Sigmoid colon (tissue), 7 donors: ENCODE measurements around the gene ABCF3. TPM values are rescaled to one million over a fixed set of nuclear protein-coding genes. Genes with fewer than 3 reads are reported as not detected.

ENCODE experiments used
- DNase-seq: peaks from one replicate; pipeline ENCODE4 v3.0.0-alpha.2; 2019
- H3K27ac ChIP-seq, 4 donors: fragments of 200-600 bp; sonication (generic); one replicate each; pipeline ENCODE4 v1.5.1; 2016 to 2019; ENCODE audit warnings: mild to moderate bottlenecking in 1 of 4
- H3K27me3 ChIP-seq, 3 donors: fragments of 200-600 bp; sonication (generic); one replicate each; pipeline ENCODE4 v1.5.1; 2019; ENCODE audit warnings: mild to moderate bottlenecking in 1 of 3
- H3K36me3 ChIP-seq, 4 donors: fragments of 200-600 bp; sonication (generic); one replicate each; pipeline ENCODE4 v1.5.1; 2016 to 2019
- H3K4me1 ChIP-seq, 4 donors: fragments of 200-600 bp; sonication (generic); one replicate each; pipeline ENCODE4 v1.5.1; 2017 to 2019
- H3K4me3 ChIP-seq, 4 donors: fragments of 200-600 bp; sonication (generic); one replicate each; pipeline ENCODE4 v1.5.1; 2017 to 2019; ENCODE audit warnings: mild to moderate bottlenecking in 2 of 4, moderate library complexity in 1 of 4
- H3K9me3 ChIP-seq, 4 donors: fragments of 200-600 bp in 3 of 4; sonication (generic) in 3 of 4; one replicate each; pipeline versions ENCODE4 v1.5.1 to v1.6.1; 2013 to 2019
- EP300 ChIP-seq, 4 donors: sonication (generic); formaldehyde crosslinking; IDR thresholded peaks; one replicate each; pipeline ENCODE4 v1.6.1; 2017; ENCODE audit warnings: antibody characterized with exemption in 4 of 4
- POLR2A ChIP-seq, 2 donors: fragments of 450-650 bp; IDR thresholded peaks; one replicate each; pipeline ENCODE4 v1.6.1; 2016; ENCODE audit warnings: antibody characterized with exemption in 2 of 2, mild to moderate bottlenecking in 2 of 2, moderate library complexity in 2 of 2
- POLR2AphosphoS5 ChIP-seq, 4 donors: sonication (generic); formaldehyde crosslinking; IDR thresholded peaks; one replicate each; pipeline ENCODE4 v1.6.1; 2017; ENCODE audit warnings: antibody characterized with exemption in 4 of 4
- WGBS, 2 donors: extraction: QIAGEN DNeasy Blood & Tissue Kit; methylation state at CpG; one replicate each; pipeline ENCODE4 v1.1.7; 2013; 5-methylcytosine and 5-hydroxymethylcytosine counted together
- intact Hi-C: fragments of 100-400 bp; cut with DNase I; formaldehyde crosslinking; loops from one replicate; pipeline ENCODE4 v1.15.1; 2023
- polyA plus RNA-seq, 3 donors: library from polyadenylated mRNA; stranded (reverse); fragments of 200-250 nt; gene quantifications; one replicate each; pipeline ENCODE4 v1.2.3, GENCODE V29; 2013
- total RNA-seq, 4 donors: library from RNA; depleted of rRNA; stranded (reverse); fragments of >200 nt; gene quantifications; one replicate each; pipeline ENCODE4 v1.1.0, GENCODE V29; 2016
- TF ChIP-seq, protein P1 (sequence below), 4 experiments: fragments of 450-650 bp in 3 of 4; fragments of 200-600 bp in 1 of 4; IDR thresholded peaks; one replicate each; pipeline ENCODE4 v1.5.1; 2016 to 2019; ENCODE audit warnings: antibody characterized with exemption in 4 of 4, mild to moderate bottlenecking in 3 of 4, moderate library complexity in 2 of 4
- donor health status: healthy with polysubstance abuse.
- donor health status: Bipolar disorder and iron deficiency.
- donor health status: healthy.

ABCF3 gene
- total and polyA plus RNA-seq, 7 donors = 32.4 to 51.3 (median 41.3) TPM

DNA sequence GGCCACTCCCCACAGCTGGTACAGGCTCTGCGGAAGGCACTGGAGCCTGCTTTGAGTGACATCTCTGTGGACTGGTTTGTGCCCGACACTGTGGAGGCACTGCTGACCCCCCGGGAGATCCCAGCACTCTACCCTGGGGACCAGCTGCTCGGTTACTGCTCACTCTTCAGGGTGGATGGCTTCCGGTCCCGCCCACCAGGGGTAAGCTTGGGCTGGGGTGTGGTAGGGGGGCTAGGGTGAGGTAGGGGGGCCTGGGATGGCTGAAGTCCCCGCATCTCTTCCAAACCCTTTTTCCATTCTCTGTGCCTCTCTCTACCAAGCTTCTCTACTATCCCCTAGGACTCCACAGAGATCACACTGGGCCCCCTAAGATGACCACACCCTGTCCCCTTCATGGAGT is 51.2 kb downstream of the ABCF3 start:
- H3K4me3 ChIP-seq = no peak overlapping the region
- peaks cover 0 to 5% (median 2%) of the 10 kb centered on the region in 4 donors for H3K4me1 ChIP-seq
- H3K9me3 ChIP-seq = no peaks in the 10 kb centered on the region
- DNase-seq = no peak
- no peak overlapping the region for H3K27ac ChIP-seq
- H3K27me3 ChIP-seq = peaks cover 0 to 46% (median 22%) of the 10 kb centered on the region in 3 donors
- H3K36me3 ChIP-seq = peaks cover 0 to 4% (median 0%) of the 10 kb centered on the region in 4 donors
- TF ChIP-seq, protein P1, sequence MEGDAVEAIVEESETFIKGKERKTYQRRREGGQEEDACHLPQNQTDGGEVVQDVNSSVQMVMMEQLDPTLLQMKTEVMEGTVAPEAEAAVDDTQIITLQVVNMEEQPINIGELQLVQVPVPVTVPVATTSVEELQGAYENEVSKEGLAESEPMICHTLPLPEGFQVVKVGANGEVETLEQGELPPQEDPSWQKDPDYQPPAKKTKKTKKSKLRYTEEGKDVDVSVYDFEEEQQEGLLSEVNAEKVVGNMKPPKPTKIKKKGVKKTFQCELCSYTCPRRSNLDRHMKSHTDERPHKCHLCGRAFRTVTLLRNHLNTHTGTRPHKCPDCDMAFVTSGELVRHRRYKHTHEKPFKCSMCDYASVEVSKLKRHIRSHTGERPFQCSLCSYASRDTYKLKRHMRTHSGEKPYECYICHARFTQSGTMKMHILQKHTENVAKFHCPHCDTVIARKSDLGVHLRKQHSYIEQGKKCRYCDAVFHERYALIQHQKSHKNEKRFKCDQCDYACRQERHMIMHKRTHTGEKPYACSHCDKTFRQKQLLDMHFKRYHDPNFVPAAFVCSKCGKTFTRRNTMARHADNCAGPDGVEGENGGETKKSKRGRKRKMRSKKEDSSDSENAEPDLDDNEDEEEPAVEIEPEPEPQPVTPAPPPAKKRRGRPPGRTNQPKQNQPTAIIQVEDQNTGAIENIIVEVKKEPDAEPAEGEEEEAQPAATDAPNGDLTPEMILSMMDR (IDR thresholded peaks at IDR 0.05) = no peak
- TF ChIP-seq POLR2A (IDR thresholded peaks at IDR 0.05) (no peak), POLR2AphosphoS5 (IDR thresholded peaks at IDR 0.05) (no peak), EP300 (IDR thresholded peaks at IDR 0.05) (no peak)
- intact Hi-C loops = no loop called here
- 82 to 86% methylated on average over 7 of the region's 7 CpGs for WGBS, 2 donors

DNA sequence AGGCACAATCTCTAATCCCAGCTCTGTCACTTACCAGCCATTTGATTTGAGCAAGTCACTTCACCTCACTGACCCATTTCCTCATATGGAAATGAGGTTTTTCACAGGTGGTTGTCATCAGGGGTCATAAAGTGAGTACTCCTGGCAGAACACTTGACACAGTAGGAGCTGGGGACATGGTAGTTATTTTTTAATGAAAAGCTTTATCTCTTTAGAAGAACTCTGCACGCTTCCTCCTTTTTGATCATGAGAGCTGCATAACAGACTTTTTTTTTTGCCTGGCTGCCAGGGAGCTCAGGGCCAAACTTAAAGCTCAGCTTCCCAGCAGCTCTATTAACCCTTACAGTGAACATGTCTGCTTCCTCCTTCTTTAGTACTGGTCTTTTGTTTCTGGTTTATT is 51.8 kb downstream of the ABCF3 start:
- WGBS, 2 donors = 2 to 11% methylated on average over 1 of the region's 1 CpG
- intact Hi-C loops = no loop called here
- Histone ChIP-seq H3K9me3 (no peaks in the 10 kb centered on the region), H3K4me3 (no peak overlapping the region), H3K4me1 (peaks cover 0 to 5% (median 2%) of the 10 kb centered on the region in 4 donors), H3K27ac (no peak overlapping the region), H3K36me3 (peaks cover 0 to 10% (median under 1%) of the 10 kb centered on the region in 4 donors), H3K27me3 (peaks cover 0 to 40% (median 22%) of the 10 kb centered on the region in 3 donors)
- TF ChIP-seq EP300 (IDR thresholded peaks at IDR 0.05) = no peak
- no peak for TF ChIP-seq POLR2A (IDR thresholded peaks at IDR 0.05)
- TF ChIP-seq, protein P1 (IDR thresholded peaks at IDR 0.05) = no peak
- no peak for TF ChIP-seq POLR2AphosphoS5 (IDR thresholded peaks at IDR 0.05)
- no peak for DNase-seq

DNA sequence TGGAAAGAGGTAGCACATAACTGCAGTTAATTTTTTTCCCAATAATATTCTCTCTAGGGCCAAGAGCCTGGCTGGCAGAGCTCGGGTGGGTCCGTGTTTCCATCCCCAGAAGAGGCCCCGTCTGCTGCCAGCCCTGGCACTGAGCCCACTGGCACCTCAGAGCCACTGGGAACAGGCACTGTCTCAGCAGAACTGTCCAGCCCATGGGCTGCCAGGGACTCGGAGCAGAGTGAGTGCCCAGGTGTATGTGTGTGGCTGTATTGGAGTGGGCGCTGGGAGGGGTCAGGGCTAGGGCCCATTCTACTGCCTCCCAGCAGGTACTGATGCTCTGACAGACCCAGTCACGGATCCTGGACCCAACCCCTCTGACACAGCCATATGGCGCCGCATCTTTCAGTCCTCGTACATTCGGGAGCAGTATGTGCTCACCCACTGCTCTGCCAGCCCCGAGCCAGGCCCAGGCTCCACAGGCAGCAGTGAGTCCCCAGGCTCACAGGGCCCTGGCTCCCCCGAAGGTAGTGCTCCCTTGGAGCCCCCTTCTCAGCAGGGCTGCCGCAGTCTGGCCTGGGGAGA is 52.3 kb downstream of the ABCF3 start:
- TF ChIP-seq, protein P1 (IDR thresholded peaks at IDR 0.05) = no peak
- TF ChIP-seq POLR2AphosphoS5 (IDR thresholded peaks at IDR 0.05) (no peak), EP300 (IDR thresholded peaks at IDR 0.05) (no peak), POLR2A (IDR thresholded peaks at IDR 0.05) (no peak)
- H3K4me1 ChIP-seq = peaks cover 0 to 5% (median 2%) of the 10 kb centered on the region in 4 donors
- intact Hi-C loops = no loop called here
- peaks cover 0 to 34% (median 22%) of the 10 kb centered on the region in 3 donors for H3K27me3 ChIP-seq
- no peaks in the 10 kb centered on the region for H3K9me3 ChIP-seq
- 71 to 81% methylated on average over 13 of the region's 13 CpGs for WGBS, 2 donors
- DNase-seq = no peak
- H3K36me3 ChIP-seq = peaks cover 0 to 16% (median 4%) of the 10 kb centered on the region in 4 donors
- H3K27ac ChIP-seq = no peak overlapping the region
- H3K4me3 ChIP-seq = no peak overlapping the region

DNA sequence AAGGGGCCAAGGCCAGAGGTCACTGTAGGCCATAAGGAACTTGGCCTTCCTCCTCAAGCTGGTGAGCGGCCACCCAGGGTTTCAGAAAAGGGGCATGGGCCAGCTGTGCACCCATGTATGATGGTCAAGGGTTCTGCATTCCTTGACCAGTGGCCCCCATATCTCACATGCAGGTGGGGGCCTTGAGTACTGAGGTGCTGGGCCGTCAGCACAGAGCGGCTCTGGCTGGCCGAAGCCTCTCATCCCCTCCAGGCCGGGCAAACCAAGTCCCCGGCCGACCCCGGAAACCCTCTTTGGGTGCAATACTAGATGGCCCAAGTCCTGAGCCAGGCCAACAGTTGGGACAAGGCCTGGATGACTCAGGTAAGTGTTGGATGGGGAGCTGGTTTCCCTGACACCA is 53.2 kb downstream of the ABCF3 start:
- H3K36me3 ChIP-seq = peaks cover under 1 to 24% (median 13%) of the 10 kb centered on the region in 4 donors
- H3K27ac ChIP-seq = no peak overlapping the region
- TF ChIP-seq, protein P1 (IDR thresholded peaks at IDR 0.05) = no peak
- no peak for TF ChIP-seq POLR2A (IDR thresholded peaks at IDR 0.05)
- TF ChIP-seq EP300 (IDR thresholded peaks at IDR 0.05) = no peak
- TF ChIP-seq POLR2AphosphoS5 (IDR thresholded peaks at IDR 0.05) = no peak
- intact Hi-C loops = no loop called here
- no peaks in the 10 kb centered on the region for H3K9me3 ChIP-seq
- DNase-seq = no peak
- no peak overlapping the region for H3K4me3 ChIP-seq
- peaks cover 0 to 29% (median 22%) of the 10 kb centered on the region in 3 donors for H3K27me3 ChIP-seq
- H3K4me1 ChIP-seq = peaks cover 0 to 5% (median 2%) of the 10 kb centered on the region in 4 donors
- WGBS, 2 donors = 93 to 94% methylated on average over 8 of the region's 8 CpGs
